Measurements from ENCODE around the gene CREBBP.
A peak's percentile ranks its signal among the peaks of the same experiment; 100 is the strongest.

CREBBP gene

DNA sequence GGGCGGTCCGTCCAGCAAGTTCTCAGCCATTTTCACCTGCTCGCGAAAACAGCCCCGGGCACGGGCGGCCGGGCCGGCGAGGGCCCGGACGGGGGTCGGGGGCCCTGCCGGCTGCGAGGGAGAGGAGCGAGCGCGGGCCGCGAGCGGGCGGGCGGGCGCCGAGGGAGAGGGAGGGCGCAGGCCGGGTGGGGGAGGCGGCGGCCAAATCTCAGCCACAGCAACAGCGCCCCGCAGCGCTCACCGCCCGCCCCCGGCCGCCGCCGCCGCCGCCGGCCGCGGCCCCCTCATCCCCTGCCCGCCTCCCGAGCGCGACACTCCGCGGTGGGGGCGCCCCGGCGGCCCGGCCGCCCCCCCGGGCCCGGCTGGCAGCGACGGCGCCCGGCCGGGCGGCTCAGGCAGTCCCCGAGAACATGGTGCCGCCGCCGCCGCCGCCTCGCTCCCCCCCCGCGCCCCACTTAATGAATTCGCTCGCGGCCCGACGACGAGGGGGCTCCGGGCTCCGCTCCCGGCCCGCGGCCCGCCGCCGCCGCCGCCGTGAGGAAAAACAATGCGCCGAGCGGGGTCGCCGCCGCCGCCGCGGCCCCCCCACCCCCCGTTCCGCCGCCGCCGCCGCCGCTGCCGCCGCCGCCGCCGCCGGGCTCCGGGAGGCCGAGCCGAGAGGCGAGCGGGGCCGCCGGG is 487 bp downstream of the CREBBP start:
- Histone ChIP-seq H3K27me3 (ENCODE audit: insufficient read depth, low read length) (no peaks in the 10 kb centered on the region), H3K4me1 (ENCODE audit: control insufficient read depth, insufficient read depth, low read length, unreplicated experiment) (peaks cover 21% of the 10 kb centered on the region), H3K36me3 (ENCODE audit: insufficient read depth, low read length) (peaks cover 3% of the 10 kb centered on the region; the same call in 1 of the 2 replicates), H3K27ac (ENCODE audit: low read depth, low read length) (no peak overlapping the region), H3K4me3 (ENCODE audit: low read depth, low read length) (peak overlapping the region; percentile 87), H2AFZ (ENCODE audit: low read length, unreplicated experiment) (peak overlapping the region; percentile 71), H3K79me2 (ENCODE audit: control insufficient read depth, insufficient read depth, low read length, unreplicated experiment) (peaks cover 48% of the 10 kb centered on the region)

DNA sequence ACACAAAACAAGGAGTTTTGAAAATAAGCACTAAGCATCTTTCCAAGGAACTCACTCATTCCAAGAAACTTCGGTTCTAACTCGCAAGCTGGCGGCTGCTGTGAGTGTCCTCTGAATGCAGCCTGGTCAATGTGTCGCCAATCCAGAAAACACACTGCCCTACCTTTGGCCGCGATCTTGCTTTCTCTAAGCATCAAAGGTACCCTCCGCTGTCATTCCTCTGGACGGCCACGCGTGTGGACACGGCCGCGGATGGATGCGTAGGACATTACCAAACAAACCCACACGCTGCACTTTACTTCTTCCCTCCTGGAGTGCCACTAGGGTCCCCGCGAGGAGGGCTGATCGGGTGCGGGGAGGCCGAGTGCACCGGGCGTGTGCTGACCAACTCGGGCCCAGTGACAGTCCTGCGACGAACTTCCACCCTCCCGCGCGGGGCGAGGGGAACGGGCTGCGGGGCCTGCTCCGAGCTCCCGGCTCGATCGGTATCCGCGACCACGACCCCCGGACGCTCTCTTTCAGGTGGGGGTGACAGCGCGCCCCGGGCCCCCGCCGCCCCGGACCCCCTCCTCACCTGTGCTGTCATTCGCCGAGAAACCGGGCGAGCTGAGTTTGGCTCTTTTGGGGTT is 1.1 kb downstream of the CREBBP start:
- H2AFZ ChIP-seq (ENCODE audit: low read length, unreplicated experiment) = no peak overlapping the region
- H3K36me3 ChIP-seq (ENCODE audit: insufficient read depth, low read length) = peaks cover 3% of the 10 kb centered on the region; the same call in 1 of the 2 replicates
- H3K4me1 ChIP-seq (ENCODE audit: control insufficient read depth, insufficient read depth, low read length, unreplicated experiment) = peaks cover 24% of the 10 kb centered on the region
- peaks cover 55% of the 10 kb centered on the region for H3K79me2 ChIP-seq (ENCODE audit: control insufficient read depth, insufficient read depth, low read length, unreplicated experiment)
- peak overlapping the region; percentile 87 for H3K4me3 ChIP-seq (ENCODE audit: low read depth, low read length)
- no peaks in the 10 kb centered on the region for H3K27me3 ChIP-seq (ENCODE audit: insufficient read depth, low read length)
- H3K27ac ChIP-seq (ENCODE audit: low read depth, low read length) = no peak overlapping the region

DNA sequence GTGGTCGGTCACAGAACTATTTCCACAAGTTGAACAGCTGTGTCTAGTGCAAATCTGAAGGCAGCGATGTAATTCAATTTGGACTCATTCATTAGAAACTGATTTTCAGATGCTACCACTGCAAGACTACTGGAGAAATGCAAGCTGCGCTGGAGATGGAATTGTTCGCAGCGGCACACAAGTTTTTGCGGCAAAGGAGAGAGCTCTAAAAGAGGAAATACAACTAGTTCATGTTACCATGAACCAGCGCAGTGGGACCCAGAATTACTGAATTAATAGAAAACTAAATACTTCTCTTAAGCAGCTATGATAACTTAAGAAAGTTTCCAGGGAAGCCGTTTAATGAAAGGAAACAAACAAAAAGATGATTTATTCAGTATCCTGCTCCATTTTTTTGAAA is 1.9 kb downstream of the CREBBP start:
- Histone ChIP-seq H3K36me3 (ENCODE audit: insufficient read depth, low read length) (peaks cover 3% of the 10 kb centered on the region; the same call in 1 of the 2 replicates), H3K79me2 (ENCODE audit: control insufficient read depth, insufficient read depth, low read length, unreplicated experiment) (peaks cover 62% of the 10 kb centered on the region), H3K27ac (ENCODE audit: low read depth, low read length) (no peak overlapping the region), H3K4me3 (ENCODE audit: low read depth, low read length) (peak overlapping the region; percentile 87), H3K27me3 (ENCODE audit: insufficient read depth, low read length) (no peaks in the 10 kb centered on the region), H3K4me1 (ENCODE audit: control insufficient read depth, insufficient read depth, low read length, unreplicated experiment) (peaks cover 25% of the 10 kb centered on the region), H2AFZ (ENCODE audit: low read length, unreplicated experiment) (no peak overlapping the region)

DNA sequence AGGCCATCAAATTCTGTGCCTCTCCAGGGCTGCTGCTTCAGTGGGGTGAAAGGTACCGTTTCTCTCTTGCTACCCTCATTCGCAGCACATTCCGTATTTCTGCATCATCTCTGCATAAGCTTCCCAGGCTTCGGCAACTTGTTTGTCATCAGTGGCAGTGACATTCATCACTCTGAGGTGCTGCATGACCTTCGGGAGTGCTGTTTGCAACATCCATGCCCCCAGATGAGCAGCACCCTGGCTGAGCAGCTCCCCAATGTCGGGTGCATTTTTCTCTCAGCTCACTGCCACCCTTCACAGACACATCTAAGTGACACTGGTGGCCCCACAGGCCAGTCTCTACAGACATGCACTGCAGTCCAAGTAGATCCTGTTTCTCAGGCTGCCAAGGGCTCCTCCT is 3.8 kb downstream of the CREBBP start:
- Histone ChIP-seq H3K27ac (ENCODE audit: low read depth, low read length) (no peak overlapping the region), H3K4me3 (ENCODE audit: low read depth, low read length) (peak overlapping the region; percentile 23), H3K36me3 (ENCODE audit: insufficient read depth, low read length) (peaks cover 3% of the 10 kb centered on the region; the same call in 1 of the 2 replicates), H3K4me1 (ENCODE audit: control insufficient read depth, insufficient read depth, low read length, unreplicated experiment) (peaks cover 38% of the 10 kb centered on the region), H3K27me3 (ENCODE audit: insufficient read depth, low read length) (no peaks in the 10 kb centered on the region), H2AFZ (ENCODE audit: low read length, unreplicated experiment) (no peak overlapping the region), H3K79me2 (ENCODE audit: control insufficient read depth, insufficient read depth, low read length, unreplicated experiment) (peaks cover 81% of the 10 kb centered on the region)

DNA sequence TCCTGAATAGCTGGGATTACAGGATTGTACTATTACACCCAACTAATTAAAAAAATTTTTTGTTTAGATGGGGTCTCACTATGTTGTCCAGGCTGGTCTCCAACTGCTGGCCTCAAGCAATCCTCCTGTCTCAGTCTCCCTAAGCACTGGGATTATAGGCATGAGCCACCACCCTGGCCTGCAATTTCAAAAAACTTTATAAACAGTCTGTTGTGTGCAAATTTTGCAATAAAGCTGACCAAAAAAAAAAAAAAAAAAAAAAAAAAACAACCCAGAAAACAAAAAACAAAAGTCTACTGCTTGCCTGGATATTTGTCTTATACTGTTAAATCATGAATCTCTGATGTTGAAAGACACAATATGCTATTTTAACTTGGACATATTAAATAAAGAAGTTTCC is 4.4 kb downstream of the CREBBP start:
- Histone ChIP-seq H3K79me2 (ENCODE audit: control insufficient read depth, insufficient read depth, low read length, unreplicated experiment) (peaks cover 86% of the 10 kb centered on the region), H3K27me3 (ENCODE audit: insufficient read depth, low read length) (no peaks in the 10 kb centered on the region), H3K36me3 (ENCODE audit: insufficient read depth, low read length) (peaks cover 3% of the 10 kb centered on the region; the same call in 1 of the 2 replicates), H3K4me1 (ENCODE audit: control insufficient read depth, insufficient read depth, low read length, unreplicated experiment) (peaks cover 43% of the 10 kb centered on the region), H2AFZ (ENCODE audit: low read length, unreplicated experiment) (no peak overlapping the region), H3K4me3 (ENCODE audit: low read depth, low read length) (peak overlapping the region; percentile 23; the same call in 1 of the 2 replicates), H3K27ac (ENCODE audit: low read depth, low read length) (no peak overlapping the region)

DNA sequence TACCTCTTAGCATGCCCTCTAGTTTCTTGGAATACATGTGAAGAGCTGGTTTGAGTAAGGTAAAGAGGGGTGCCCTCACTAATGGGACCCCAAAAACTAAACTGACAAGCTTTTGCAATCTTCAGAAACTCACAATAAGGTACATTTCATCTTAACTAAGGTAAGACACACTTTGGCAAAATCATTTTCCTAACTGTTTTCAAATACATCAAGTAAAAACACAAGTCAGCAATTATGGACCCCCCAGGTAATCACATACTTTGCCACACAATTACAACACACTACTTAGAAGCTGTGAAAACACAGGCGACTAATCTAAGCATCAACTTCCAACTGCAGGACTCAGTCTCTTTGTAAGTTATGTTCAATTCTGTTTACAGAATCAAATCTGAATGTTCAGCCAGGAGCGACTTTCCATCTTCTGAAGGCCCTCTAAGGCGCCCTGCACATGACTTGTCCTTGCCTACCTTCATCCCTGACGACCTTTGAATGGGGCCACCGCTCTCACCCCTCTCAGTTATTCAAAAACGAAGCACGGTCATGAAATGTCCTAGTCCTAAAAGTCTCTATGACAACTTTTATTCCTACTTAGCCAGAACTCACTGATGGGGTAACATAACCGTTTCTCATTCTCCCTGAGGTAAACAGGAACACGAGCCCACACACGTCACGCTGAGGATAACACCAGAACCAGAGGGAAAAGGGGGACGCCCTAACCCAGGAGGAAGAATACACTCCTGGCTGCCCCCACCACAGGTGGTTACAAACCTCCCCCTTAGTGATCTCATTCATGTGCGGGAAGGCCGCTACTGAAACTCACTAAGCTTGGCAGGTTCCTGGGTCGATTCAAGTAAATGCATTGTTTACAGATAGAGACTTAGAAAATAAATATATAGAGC is 5.5 kb downstream of the CREBBP start:
- no peak overlapping the region for H3K4me3 ChIP-seq (ENCODE audit: low read depth, low read length)
- peaks cover 50% of the 10 kb centered on the region for H3K4me1 ChIP-seq (ENCODE audit: control insufficient read depth, insufficient read depth, low read length, unreplicated experiment)
- no peaks in the 10 kb centered on the region for H3K27me3 ChIP-seq (ENCODE audit: insufficient read depth, low read length)
- H2AFZ ChIP-seq (ENCODE audit: low read length, unreplicated experiment) = no peak overlapping the region
- H3K36me3 ChIP-seq (ENCODE audit: insufficient read depth, low read length) = peaks cover 3% of the 10 kb centered on the region; the same call in 1 of the 2 replicates
- H3K79me2 ChIP-seq (ENCODE audit: control insufficient read depth, insufficient read depth, low read length, unreplicated experiment) = peaks cover 97% of the 10 kb centered on the region
- H3K27ac ChIP-seq (ENCODE audit: low read depth, low read length) = no peak overlapping the region

DNA sequence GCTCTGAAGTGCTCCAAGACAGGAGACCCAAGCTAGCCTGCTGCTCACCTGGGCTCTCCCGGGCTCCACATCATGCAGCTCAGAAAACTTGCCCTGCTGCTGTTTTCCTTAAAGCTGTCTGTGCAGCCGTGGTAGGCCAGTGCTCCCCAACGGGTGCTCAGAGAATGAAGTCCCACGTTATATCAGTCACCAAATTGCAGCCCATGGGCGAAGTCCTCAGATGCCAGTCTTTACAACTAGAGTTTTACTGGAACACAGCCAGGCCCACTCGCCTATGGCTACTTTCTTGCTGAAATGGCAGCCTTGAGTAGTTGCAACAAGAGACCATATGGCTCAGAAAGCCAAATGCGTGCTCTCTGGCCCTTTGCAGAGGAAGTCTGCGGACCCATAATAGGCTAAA is 6.3 kb downstream of the CREBBP start:
- Histone ChIP-seq H3K36me3 (ENCODE audit: insufficient read depth, low read length) (peaks cover 3% of the 10 kb centered on the region; the same call in 1 of the 2 replicates), H3K79me2 (ENCODE audit: control insufficient read depth, insufficient read depth, low read length, unreplicated experiment) (peaks cover 99% of the 10 kb centered on the region), H3K4me1 (ENCODE audit: control insufficient read depth, insufficient read depth, low read length, unreplicated experiment) (peaks cover 50% of the 10 kb centered on the region), H3K27ac (ENCODE audit: low read depth, low read length) (no peak overlapping the region), H2AFZ (ENCODE audit: low read length, unreplicated experiment) (no peak overlapping the region), H3K4me3 (ENCODE audit: low read depth, low read length) (no peak overlapping the region), H3K27me3 (ENCODE audit: insufficient read depth, low read length) (no peaks in the 10 kb centered on the region)

DNA sequence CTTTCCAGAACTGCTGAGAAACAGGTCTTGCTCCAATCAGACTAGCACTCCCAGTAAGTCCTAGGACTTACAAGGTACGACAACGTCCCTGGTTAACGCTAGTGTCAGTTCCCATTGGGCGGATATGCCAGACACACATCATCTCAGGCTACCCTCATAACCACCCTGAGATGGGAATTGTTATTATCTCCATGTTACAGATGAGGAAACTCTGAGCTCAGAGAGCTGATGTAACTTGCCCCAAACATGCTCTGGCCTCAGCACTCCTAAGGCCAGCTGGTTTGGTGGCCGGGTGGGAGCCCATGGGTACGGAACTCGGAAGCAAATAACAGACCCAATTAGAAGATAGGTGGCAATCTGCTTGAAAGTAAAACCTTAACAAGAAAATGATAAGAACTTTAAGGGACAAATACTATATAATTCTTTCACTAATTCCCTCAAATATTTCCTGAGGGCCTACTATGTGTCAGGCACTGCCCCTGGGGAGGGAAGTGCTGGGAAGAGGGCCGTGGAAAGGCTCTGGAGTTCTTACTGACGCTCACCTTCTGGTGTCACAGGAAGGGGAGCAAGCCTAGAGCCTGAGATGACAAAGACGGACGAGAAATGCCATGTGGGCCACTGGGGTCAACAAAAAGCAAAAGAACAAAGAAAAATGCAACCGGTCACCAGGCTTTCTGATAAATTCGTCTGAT is 6.9 kb downstream of the CREBBP start:
- Histone ChIP-seq H2AFZ (ENCODE audit: low read length, unreplicated experiment) (no peak overlapping the region), H3K4me3 (ENCODE audit: low read depth, low read length) (no peak overlapping the region), H3K36me3 (ENCODE audit: insufficient read depth, low read length) (peaks cover 3% of the 10 kb centered on the region; the same call in 1 of the 2 replicates), H3K79me2 (ENCODE audit: control insufficient read depth, insufficient read depth, low read length, unreplicated experiment) (peaks cover 99% of the 10 kb centered on the region), H3K4me1 (ENCODE audit: control insufficient read depth, insufficient read depth, low read length, unreplicated experiment) (peaks cover 50% of the 10 kb centered on the region), H3K27me3 (ENCODE audit: insufficient read depth, low read length) (no peaks in the 10 kb centered on the region), H3K27ac (ENCODE audit: low read depth, low read length) (no peak overlapping the region)

DNA sequence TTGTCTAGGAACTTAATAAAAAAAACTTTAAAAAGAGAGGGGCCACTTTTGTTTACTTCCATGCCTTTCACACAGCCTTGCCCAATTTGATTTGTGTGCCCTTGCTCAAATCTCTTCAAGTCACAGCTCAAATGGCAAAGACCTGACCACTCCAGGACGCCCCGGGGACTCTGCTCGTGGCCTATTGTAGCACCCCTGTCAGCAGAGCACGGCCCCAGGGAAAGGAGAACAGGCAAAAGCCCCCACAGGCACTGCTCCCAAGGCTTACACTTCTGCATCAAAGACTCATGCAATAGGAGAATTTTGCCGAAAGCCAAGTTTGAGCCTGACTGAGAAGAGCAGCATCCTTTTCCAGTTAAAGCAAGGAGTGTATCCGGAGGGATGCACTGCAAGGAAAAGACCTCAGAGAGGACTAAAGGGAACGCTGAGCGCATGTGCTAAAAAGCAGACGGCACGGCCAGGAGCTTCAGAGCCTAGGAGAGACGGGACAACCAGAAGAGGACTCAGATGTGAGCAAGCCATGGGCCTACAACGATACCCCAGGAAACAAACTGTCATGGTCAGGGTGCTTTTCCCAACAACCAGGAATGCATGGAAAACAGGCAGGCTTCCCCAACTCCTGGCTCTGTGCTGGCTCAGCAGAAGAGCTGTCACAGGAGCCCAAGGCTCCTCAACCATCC is 8.2 kb downstream of the CREBBP start:
- H3K36me3 ChIP-seq (ENCODE audit: insufficient read depth, low read length) = no peaks in the 10 kb centered on the region
- peaks cover 40% of the 10 kb centered on the region for H3K4me1 ChIP-seq (ENCODE audit: control insufficient read depth, insufficient read depth, low read length, unreplicated experiment)
- H3K79me2 ChIP-seq (ENCODE audit: control insufficient read depth, insufficient read depth, low read length, unreplicated experiment) = peaks cover 95% of the 10 kb centered on the region
- no peak overlapping the region for H3K4me3 ChIP-seq (ENCODE audit: low read depth, low read length)
- H2AFZ ChIP-seq (ENCODE audit: low read length, unreplicated experiment) = no peak overlapping the region
- 0 out of 2 replicates have a peak overlapping the region, but pooled peaks have one; percentile 48 for H3K27ac ChIP-seq (ENCODE audit: low read depth, low read length)
- no peaks in the 10 kb centered on the region for H3K27me3 ChIP-seq (ENCODE audit: insufficient read depth, low read length)
